GM18868 (cell line): ENCODE data around the gene TM9SF1.
"Not testable (repeated sequence)": the region's sequence is repeated elsewhere in the genome, so short reads cannot be mapped to it uniquely, and the experiment has no call there.

Experiments
- ATAC-seq: cut with Tn5 transposase; IDR thresholded peaks from one replicate; pipeline ENCODE4 v1.9.1; 2021; ENCODE audit warnings: mild to moderate bottlenecking, moderate library complexity; ENCODE audit not compliant: unreplicated experiment

Gene TM9SF1

GRCh38 chr14:24226473-24226872, 31.2 kb upstream of the TM9SF1 start:
- ATAC-seq, result no peak

GRCh38 chr14:24224618-24225071, 29.4 kb upstream of the TM9SF1 start:
- ATAC-seq, result no peak

- not testable (repeated sequence) for ATAC-seq
These were observed 27.7 kb upstream of the TM9SF1 start for GRCh38 chr14:24222987-24223386.

GRCh38 chr14:24219521-24219920, 24.3 kb upstream of the TM9SF1 start:
- no peak for ATAC-seq

- no peak for ATAC-seq
These were observed 23.8 kb upstream of the TM9SF1 start for GRCh38 chr14:24219080-24219479.

GRCh38 chr14:24216876-24217275, 21.6 kb upstream of the TM9SF1 start:
- ATAC-seq, result not testable (repeated sequence)

GRCh38 chr14:24216345-24216699, 21.1 kb upstream of the TM9SF1 start:
- ATAC-seq, result no peak

GRCh38 chr14:24215495-24216344, 20.5 kb upstream of the TM9SF1 start, which contains the start of gene MDP1:
Gene MDP1 (minus strand): TSS chr14:24216066. CDS start chr14:24215955, 111 bp downstream.
- peak; percentile 68 for ATAC-seq

GRCh38 chr14:24213866-24214662, 18.8 kb upstream of the TM9SF1 start:
- ATAC-seq, result no peak

- ATAC-seq, result peak; percentile 84
These were observed 18.0 kb upstream of the TM9SF1 start, which contains the start of gene CHMP4A for GRCh38 chr14:24212924-24213865. Gene CHMP4A (minus strand): TSS chr14:24213488. CDS start chr14:24213439, 49 bp downstream.

- no peak for ATAC-seq
These were observed 16.1 kb upstream of the TM9SF1 start for GRCh38 chr14:24211311-24211710.

- ATAC-seq, result no peak
These were observed 12.4 kb upstream of the TM9SF1 start for GRCh38 chr14:24207625-24208024.

- no peak for ATAC-seq
These were observed 11.9 kb upstream of the TM9SF1 start for GRCh38 chr14:24207104-24207551.

GRCh38 chr14:24206260-24207103, 11.2 kb upstream of the TM9SF1 start:
- ATAC-seq, result no peak

GRCh38 chr14:24204163-24205146, 9.2 kb upstream of the TM9SF1 start:
- no peak for ATAC-seq

GRCh38 chr14:24203249-24203886, 8.1 kb upstream of the TM9SF1 start:
- ATAC-seq, result not testable (repeated sequence)

- not testable (repeated sequence) for ATAC-seq
These were observed 7.3 kb upstream of the TM9SF1 start for GRCh38 chr14:24202538-24202937.
